HCT116 (cell line): Measurements from ENCODE around the gene CC2D1A. TPM values are rescaled to one million over a fixed set of nuclear protein-coding genes. Genes with fewer than 3 reads are reported as not detected.

Source experiments
- ATAC-seq: fragments of 200-7000 bp; cut with Tn5 transposase; 2 replicates; pipeline ENCODE4 v1.9.1; 2020; ENCODE audit warnings: mild to moderate bottlenecking, moderate library complexity
- BruUV-seq: library from RNA; stranded (reverse); fragments of 400-500 nt; replicated peaks from 2 replicates; lab custom pipeline; 2021; lab: Mats Ljungman, UMichigan
- CTCF ChIA-PET: fragments of 300-600 bp; sonication (Branson Sonifier 250); formaldehyde crosslinking; loops from one replicate; lab custom pipeline; 2021; ENCODE audit warnings: antibody characterized with exemption; lab: Charles Lee
- POLR2A ChIA-PET: fragments of 300-600, 350-600 bp; sonication (Branson Sonifier 250); formaldehyde crosslinking; loops from one replicate; lab custom pipeline; 2021; ENCODE audit warnings: antibody characterized with exemption; lab: Charles Lee
- RAD21 ChIA-PET, 2 experiments: fragments of 300-600 bp; sonication (Branson Sonifier 250); formaldehyde crosslinking; loops; one replicate each; lab custom pipeline; 2023; ENCODE audit warnings: low total read pairs in 2 of 2; ENCODE audit not compliant: uncharacterized antibody in 2 of 2, unreplicated experiment in 2 of 2, low non-redundant PET in 1 of 2; lab: Charles Lee
- DNase-seq: peaks from one replicate; pipeline ENCODE4 v3.0.0-alpha.2; 2010; ENCODE audit warnings: low read depth, low spot score
- H2AFZ ChIP-seq: fragments of 200-600 bp; shearing (Covaris generic), sonication (generic); 2 replicates; pipeline ENCODE4 v1.6.1; 2017; ENCODE audit warnings: low read depth, mixed run types, mixed read lengths, antibody characterized with exemption, low read length; ENCODE audit not compliant: poor library complexity, severe bottlenecking
- H3K27ac ChIP-seq: 2 replicates; pipeline ENCODE4 v1.5.1; 2012; ENCODE audit warnings: low read depth, low read length
- H3K27me3 ChIP-seq: fragments of 200-600 bp; sonication (generic); 2 replicates; pipeline ENCODE4 v1.6.1; 2016; ENCODE audit warnings: mixed run types, low read length, mixed read lengths; ENCODE audit not compliant: insufficient read depth
- H3K36me3 ChIP-seq, 2 experiments: fragments of 200-500 bp in 1 of 2; fragments of 200-600 bp in 1 of 2; sonication (Bioruptor generic) in 1 of 2; sonication (generic) in 1 of 2; 2 replicates each; pipeline versions ENCODE4 v1.5.1 to v1.6.1; 2014 to 2016; ENCODE audit warnings: low read length in 2 of 2, inconsistent platforms in 1 of 2, mixed read lengths in 1 of 2, mixed run types in 1 of 2; ENCODE audit not compliant: insufficient read depth in 2 of 2, control insufficient read depth in 1 of 2
- H3K4me1 ChIP-seq, 2 experiments: fragments of 200-600 bp in 1 of 2; sonication (generic) in 1 of 2; 2 replicates each; pipeline versions ENCODE4 v1.5.1 to v1.6.1; 2012 to 2017; ENCODE audit warnings: low read length in 2 of 2, inconsistent platforms in 1 of 2, mild to moderate bottlenecking in 1 of 2, mixed read lengths in 1 of 2, mixed run types in 1 of 2, moderate library complexity in 1 of 2; ENCODE audit not compliant: insufficient read depth in 2 of 2, control insufficient read depth in 1 of 2
- H3K4me2 ChIP-seq: fragments of 200-600 bp; sonication (generic); 2 replicates; pipeline ENCODE4 v1.6.1; 2017; ENCODE audit warnings: mixed run types, low read length, mixed read lengths
- H3K4me3 ChIP-seq, 2 experiments: fragments of 200-600 bp in 1 of 2; sonication (generic) in 1 of 2; replicated peaks in 1 of 2; 2 replicates each; pipeline ENCODE4 v1.5.1; 2011 to 2016; ENCODE audit warnings: low read length in 2 of 2, control low read depth in 1 of 2, low read depth in 1 of 2, mild to moderate bottlenecking in 1 of 2, mixed read lengths in 1 of 2, mixed run types in 1 of 2
- H3K79me2 ChIP-seq: fragments of 200-600 bp; sonication (generic); 2 replicates; pipeline ENCODE4 v1.6.1; 2017; ENCODE audit warnings: mild to moderate bottlenecking, mixed run types, low read length, moderate library complexity, mixed read lengths; ENCODE audit not compliant: insufficient read depth
- H3K9ac ChIP-seq: fragments of 200-600 bp; sonication (generic); 2 replicates; pipeline ENCODE4 v1.6.1; 2016; ENCODE audit warnings: low read length, mixed read lengths
- H3K9me2 ChIP-seq: fragments of 200-600 bp; sonication (generic), shearing (Covaris generic); 2 replicates; pipeline ENCODE4 v1.6.1; 2017; ENCODE audit warnings: mixed run types, mild to moderate bottlenecking, moderate library complexity; ENCODE audit not compliant: insufficient read depth
- H3K9me3 ChIP-seq, 2 experiments: fragments of 200-500 bp in 1 of 2; fragments of 200-600 bp in 1 of 2; sonication (Bioruptor generic) in 1 of 2; sonication (generic) in 1 of 2; 2 replicates each; pipeline ENCODE4 v1.6.1; 2014 to 2017; ENCODE audit warnings: low read length in 2 of 2, mixed read lengths in 2 of 2, inconsistent platforms in 1 of 2, low read depth in 1 of 2, mild to moderate bottlenecking in 1 of 2, mixed run types in 1 of 2, moderate library complexity in 1 of 2; ENCODE audit not compliant: control insufficient read depth in 1 of 2, insufficient read depth in 1 of 2
- H4K20me1 ChIP-seq: fragments of 200-600 bp; sonication (generic), shearing (Covaris generic); 2 replicates; pipeline ENCODE4 v1.6.1; 2017; ENCODE audit warnings: mixed run types, mild to moderate bottlenecking, moderate library complexity; ENCODE audit not compliant: insufficient read depth
- CBX3 ChIP-seq: IDR thresholded peaks from 2 replicates; pipeline ENCODE4 v1.6.1; 2012; ENCODE audit warnings: low read depth
- CEBPB ChIP-seq: IDR thresholded peaks from 2 replicates; pipeline ENCODE4 v1.6.1; 2012; ENCODE audit warnings: low read depth
- EGR1 ChIP-seq: IDR thresholded peaks from 2 replicates; pipeline ENCODE4 v1.6.1; 2012; ENCODE audit warnings: low read depth
- EZH2 ChIP-seq: fragments of 200-600 bp; sonication (generic); IDR thresholded peaks from 2 replicates; pipeline ENCODE4 v1.6.1; 2017; ENCODE audit warnings: antibody characterized with exemption, mixed run types
- EZH2phosphoT487 ChIP-seq: fragments of 200-600 bp; IDR thresholded peaks from 2 replicates; pipeline ENCODE4 v1.6.1; 2018; ENCODE audit warnings: antibody characterized with exemption, borderline replicate concordance
- FOSL1 ChIP-seq: IDR thresholded peaks from 2 replicates; pipeline ENCODE4 v1.6.1; 2012; ENCODE audit warnings: low read depth
- JUND ChIP-seq: IDR thresholded peaks from 2 replicates; pipeline ENCODE4 v1.6.1; 2012
- POLR2A ChIP-seq: IDR thresholded peaks from 2 replicates; pipeline ENCODE4 v1.7.0; 2011; ENCODE audit warnings: borderline replicate concordance; ENCODE audit not compliant: insufficient read depth, insufficient read length; ENCODE audit errors: extremely low read depth
- POLR2AphosphoS5 ChIP-seq: IDR thresholded peaks from 2 replicates; pipeline ENCODE4 v1.6.1; 2011; ENCODE audit warnings: mild to moderate bottlenecking, low read depth, low read length, moderate library complexity
- RAD21 ChIP-seq: IDR thresholded peaks from 2 replicates; pipeline ENCODE4 v1.6.1; 2012; ENCODE audit warnings: low read depth, mild to moderate bottlenecking
- SP1 ChIP-seq: IDR thresholded peaks from 2 replicates; pipeline ENCODE4 v1.6.1; 2012; ENCODE audit warnings: low read depth
- SRF ChIP-seq: IDR thresholded peaks from 2 replicates; pipeline ENCODE4 v1.6.1; 2012; ENCODE audit warnings: low read depth
- TCF7L2 ChIP-seq: IDR thresholded peaks from 2 replicates; pipeline ENCODE4 v1.7.0; 2011; ENCODE audit warnings: borderline replicate concordance, inconsistent platforms; ENCODE audit not compliant: insufficient read depth, insufficient read length; ENCODE audit errors: extremely low read depth
- YY1 ChIP-seq: IDR thresholded peaks from 2 replicates; pipeline ENCODE4 v1.6.1; 2011; ENCODE audit warnings: low read length, low read depth, moderate library complexity, mild to moderate bottlenecking; ENCODE audit not compliant: insufficient replicate concordance; ENCODE audit errors: extremely low read depth
- ZNF274 ChIP-seq: fragments of 200-500 bp; sonication (Bioruptor generic); IDR thresholded peaks from 2 replicates; pipeline ENCODE4 v1.6.1; 2014; ENCODE audit warnings: mild to moderate bottlenecking, low read depth, low read length, inconsistent platforms
- intact Hi-C: fragments of 100-400 bp; cut with micrococcal nuclease; formaldehyde crosslinking; loops from 2 replicates; pipeline ENCODE4 v1.10.0; 2022
- total RNA-seq: library from RNA; stranded (reverse); gene quantifications from one replicate; pipeline ENCODE4 v1.2.1, GENCODE V29; 2021; ENCODE audit not compliant: unreplicated experiment
- TF ChIP-seq, protein P1 (sequence below): IDR thresholded peaks from 2 replicates; pipeline ENCODE4 v1.6.1; 2012; ENCODE audit warnings: low read depth
- TF ChIP-seq, protein P2 (sequence below): IDR thresholded peaks from 2 replicates; pipeline ENCODE4 v1.6.1; 2012
- TF ChIP-seq, protein P3 (sequence below): IDR thresholded peaks from 2 replicates; pipeline ENCODE4 v1.6.1; 2011; ENCODE audit warnings: mild to moderate bottlenecking, low read length, moderate library complexity; ENCODE audit not compliant: insufficient replicate concordance; ENCODE audit errors: extremely low read depth
- TF ChIP-seq, protein P4 (sequence below): IDR thresholded peaks from 2 replicates; pipeline ENCODE4 v1.6.1; 2012

The CC2D1A gene
- total RNA-seq, 1 experiment from 2014 or later, result 51.5 TPM

DNA sequence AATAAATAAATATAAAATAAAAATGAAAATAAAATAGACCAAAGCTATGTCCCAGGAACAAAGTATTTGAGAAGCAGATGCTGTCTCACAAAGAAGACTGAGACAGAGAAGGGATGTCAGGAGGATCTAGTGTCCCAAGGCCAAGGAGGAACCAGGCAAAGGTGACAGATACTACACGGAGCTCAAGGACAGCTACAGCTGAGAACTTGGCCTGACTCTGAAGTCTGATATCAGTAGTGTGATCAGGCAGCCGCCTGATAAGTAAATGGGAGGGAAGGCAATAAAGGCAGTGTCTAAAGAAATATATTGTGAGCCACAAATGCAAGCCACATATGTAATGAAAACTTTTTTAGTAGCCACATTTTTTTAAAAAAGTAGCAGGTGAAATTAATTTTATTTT is 49.5 kb upstream of the CC2D1A start:
- BruUV-seq, result no TSS peak
- ChIA-PET RAD21 (no interaction called here), POLR2A (interaction anchor here (1.0 to 1.9 kb wide), 4 partner anchors 10 to 59 kb away, joined by 5 to 11 read pairs (median 6); no protein-coding TSS in a partner anchor), CTCF (no interaction called here)
- no peak overlapping the region for H3K9ac ChIP-seq
- no peak overlapping the region for H3K4me3 ChIP-seq
- H3K9me3 ChIP-seq, result no peaks in the 10 kb centered on the region
- peaks cover 79 to 97% of the 10 kb centered on the region in 2 experiments for H3K4me1 ChIP-seq
- TF ChIP-seq YY1, result no peak
- TF ChIP-seq TCF7L2, result no peak
- TF ChIP-seq EZH2, result no peak
- no peak for TF ChIP-seq SRF
- TF ChIP-seq POLR2A, result no peak
- TF ChIP-seq EGR1, result no peak
- TF ChIP-seq JUND, result no peak
- no peak for TF ChIP-seq ZNF274
- no peak for TF ChIP-seq FOSL1
- TF ChIP-seq CEBPB, result no peak
- TF ChIP-seq, protein P1, sequence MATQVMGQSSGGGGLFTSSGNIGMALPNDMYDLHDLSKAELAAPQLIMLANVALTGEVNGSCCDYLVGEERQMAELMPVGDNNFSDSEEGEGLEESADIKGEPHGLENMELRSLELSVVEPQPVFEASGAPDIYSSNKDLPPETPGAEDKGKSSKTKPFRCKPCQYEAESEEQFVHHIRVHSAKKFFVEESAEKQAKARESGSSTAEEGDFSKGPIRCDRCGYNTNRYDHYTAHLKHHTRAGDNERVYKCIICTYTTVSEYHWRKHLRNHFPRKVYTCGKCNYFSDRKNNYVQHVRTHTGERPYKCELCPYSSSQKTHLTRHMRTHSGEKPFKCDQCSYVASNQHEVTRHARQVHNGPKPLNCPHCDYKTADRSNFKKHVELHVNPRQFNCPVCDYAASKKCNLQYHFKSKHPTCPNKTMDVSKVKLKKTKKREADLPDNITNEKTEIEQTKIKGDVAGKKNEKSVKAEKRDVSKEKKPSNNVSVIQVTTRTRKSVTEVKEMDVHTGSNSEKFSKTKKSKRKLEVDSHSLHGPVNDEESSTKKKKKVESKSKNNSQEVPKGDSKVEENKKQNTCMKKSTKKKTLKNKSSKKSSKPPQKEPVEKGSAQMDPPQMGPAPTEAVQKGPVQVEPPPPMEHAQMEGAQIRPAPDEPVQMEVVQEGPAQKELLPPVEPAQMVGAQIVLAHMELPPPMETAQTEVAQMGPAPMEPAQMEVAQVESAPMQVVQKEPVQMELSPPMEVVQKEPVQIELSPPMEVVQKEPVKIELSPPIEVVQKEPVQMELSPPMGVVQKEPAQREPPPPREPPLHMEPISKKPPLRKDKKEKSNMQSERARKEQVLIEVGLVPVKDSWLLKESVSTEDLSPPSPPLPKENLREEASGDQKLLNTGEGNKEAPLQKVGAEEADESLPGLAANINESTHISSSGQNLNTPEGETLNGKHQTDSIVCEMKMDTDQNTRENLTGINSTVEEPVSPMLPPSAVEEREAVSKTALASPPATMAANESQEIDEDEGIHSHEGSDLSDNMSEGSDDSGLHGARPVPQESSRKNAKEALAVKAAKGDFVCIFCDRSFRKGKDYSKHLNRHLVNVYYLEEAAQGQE, result no peak
- TF ChIP-seq, protein P2, sequence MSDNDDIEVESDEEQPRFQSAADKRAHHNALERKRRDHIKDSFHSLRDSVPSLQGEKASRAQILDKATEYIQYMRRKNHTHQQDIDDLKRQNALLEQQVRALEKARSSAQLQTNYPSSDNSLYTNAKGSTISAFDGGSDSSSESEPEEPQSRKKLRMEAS, result no peak
- no peak for TF ChIP-seq RAD21
- TF ChIP-seq SP1, result no peak
- TF ChIP-seq, protein P3, sequence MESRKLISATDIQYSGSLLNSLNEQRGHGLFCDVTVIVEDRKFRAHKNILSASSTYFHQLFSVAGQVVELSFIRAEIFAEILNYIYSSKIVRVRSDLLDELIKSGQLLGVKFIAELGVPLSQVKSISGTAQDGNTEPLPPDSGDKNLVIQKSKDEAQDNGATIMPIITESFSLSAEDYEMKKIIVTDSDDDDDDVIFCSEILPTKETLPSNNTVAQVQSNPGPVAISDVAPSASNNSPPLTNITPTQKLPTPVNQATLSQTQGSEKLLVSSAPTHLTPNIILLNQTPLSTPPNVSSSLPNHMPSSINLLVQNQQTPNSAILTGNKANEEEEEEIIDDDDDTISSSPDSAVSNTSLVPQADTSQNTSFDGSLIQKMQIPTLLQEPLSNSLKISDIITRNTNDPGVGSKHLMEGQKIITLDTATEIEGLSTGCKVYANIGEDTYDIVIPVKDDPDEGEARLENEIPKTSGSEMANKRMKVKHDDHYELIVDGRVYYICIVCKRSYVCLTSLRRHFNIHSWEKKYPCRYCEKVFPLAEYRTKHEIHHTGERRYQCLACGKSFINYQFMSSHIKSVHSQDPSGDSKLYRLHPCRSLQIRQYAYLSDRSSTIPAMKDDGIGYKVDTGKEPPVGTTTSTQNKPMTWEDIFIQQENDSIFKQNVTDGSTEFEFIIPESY, result no peak
- TF ChIP-seq POLR2AphosphoS5, result no peak
- TF ChIP-seq CBX3, result no peak
- TF ChIP-seq, protein P4, sequence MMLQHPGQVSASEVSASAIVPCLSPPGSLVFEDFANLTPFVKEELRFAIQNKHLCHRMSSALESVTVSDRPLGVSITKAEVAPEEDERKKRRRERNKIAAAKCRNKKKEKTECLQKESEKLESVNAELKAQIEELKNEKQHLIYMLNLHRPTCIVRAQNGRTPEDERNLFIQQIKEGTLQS, result no peak
- TF ChIP-seq EZH2phosphoT487, result no peak
- H2AFZ ChIP-seq, result no peak overlapping the region
- no peaks in the 10 kb centered on the region for H3K9me2 ChIP-seq
- DNase-seq (no peak), ATAC-seq (no peak)
- no peaks in the 10 kb centered on the region for H3K36me3 ChIP-seq
- 0 out of 2 replicates have a peak overlapping the region, but pooled peaks have one; percentile 47 for H3K27ac ChIP-seq
- H3K4me2 ChIP-seq, result no peak overlapping the region
- intact Hi-C loops, result no loop called here
- H3K79me2 ChIP-seq, result no peaks in the 10 kb centered on the region
- H3K27me3 ChIP-seq, result no peaks in the 10 kb centered on the region
- H4K20me1 ChIP-seq, result no peaks in the 10 kb centered on the region
